ENCODE results near the gene ADAMTS1. TPM values are rescaled to one million over a fixed set of nuclear protein-coding genes. Genes with fewer than 3 reads are reported as not detected.

ADAMTS1 gene
- total RNA-seq, 1 donor from 2014 or later: not detected

GRCh38 chr21:26884436-26884835, 39.2 kb upstream of the ADAMTS1 start:
- CTCF ChIA-PET: no interaction called here
- H3K4me1 Mint-ChIP-seq: no peaks in the 10 kb centered on the region
- H3K27me3 Mint-ChIP-seq: peaks cover 1% of the 10 kb centered on the region
- H3K27ac Mint-ChIP-seq: no peak overlapping the region
- H3K4me3 Mint-ChIP-seq: no peak overlapping the region
- POLR2A ChIA-PET: no interaction called here
- intact Hi-C loops (cut with micrococcal nuclease): no loop called here
- ATAC-seq (ENCODE audit: low read depth) (no peak), DNase-seq (no peak)
- TF ChIP-seq CTCF (IDR thresholded peaks at IDR 0.05): no peak
- no peaks in the 10 kb centered on the region for H3K36me3 Mint-ChIP-seq (ENCODE audit: low read depth)
- H3K9me3 Mint-ChIP-seq: no peaks in the 10 kb centered on the region

GRCh38 chr21:26883768-26884167, 38.6 kb upstream of the ADAMTS1 start:
- Mint-ChIP-seq H3K36me3 (ENCODE audit: low read depth) (no peaks in the 10 kb centered on the region), H3K27ac (no peak overlapping the region), H3K27me3 (peaks cover 1% of the 10 kb centered on the region), H3K4me1 (no peaks in the 10 kb centered on the region), H3K4me3 (no peak overlapping the region), H3K9me3 (no peaks in the 10 kb centered on the region)
- DNase-seq (no peak), ATAC-seq (ENCODE audit: low read depth) (no peak)
- intact Hi-C loops (cut with micrococcal nuclease): no loop called here
- POLR2A ChIA-PET: no interaction called here
- CTCF ChIA-PET: no interaction called here
- TF ChIP-seq CTCF (IDR thresholded peaks at IDR 0.05): no peak

GRCh38 chr21:26881504-26882228, 36.5 kb upstream of the ADAMTS1 start:
- DNase-seq: no peak
- no peaks in the 10 kb centered on the region for H3K4me1 Mint-ChIP-seq
- TF ChIP-seq CTCF (IDR thresholded peaks at IDR 0.05): no peak
- no peak for ATAC-seq (ENCODE audit: low read depth)
- H3K4me3 Mint-ChIP-seq: no peak overlapping the region
- CTCF ChIA-PET: interaction anchor here (1.4 kb wide), 1 partner anchor 1864 kb away, joined by 4 read pairs; no protein-coding TSS in a partner anchor
- peaks cover 1% of the 10 kb centered on the region for H3K27me3 Mint-ChIP-seq
- intact Hi-C loops (cut with micrococcal nuclease): loop anchor here (1.0 kb wide), 1 partner anchor 1864 kb away; no protein-coding TSS in a partner anchor
- POLR2A ChIA-PET: no interaction called here
- H3K27ac Mint-ChIP-seq: no peak overlapping the region
- no peaks in the 10 kb centered on the region for H3K9me3 Mint-ChIP-seq
- H3K36me3 Mint-ChIP-seq (ENCODE audit: low read depth): no peaks in the 10 kb centered on the region

GRCh38 chr21:26877018-26877417, 31.8 kb upstream of the ADAMTS1 start:
- CTCF ChIA-PET: no interaction called here
- H3K9me3 Mint-ChIP-seq: no peaks in the 10 kb centered on the region
- ATAC-seq (ENCODE audit: low read depth) (no peak), DNase-seq (no peak)
- no peak for TF ChIP-seq CTCF (IDR thresholded peaks at IDR 0.05)
- H3K4me1 Mint-ChIP-seq: no peaks in the 10 kb centered on the region
- H3K4me3 Mint-ChIP-seq: no peak overlapping the region
- peaks cover under 1% of the 10 kb centered on the region for H3K27me3 Mint-ChIP-seq
- intact Hi-C loops (cut with micrococcal nuclease): no loop called here
- no peaks in the 10 kb centered on the region for H3K36me3 Mint-ChIP-seq (ENCODE audit: low read depth)
- POLR2A ChIA-PET: no interaction called here
- no peak overlapping the region for H3K27ac Mint-ChIP-seq

- no peak for DNase-seq
- no peak for TF ChIP-seq CTCF (IDR thresholded peaks at IDR 0.05)
- no peak for ATAC-seq (ENCODE audit: low read depth)
- POLR2A ChIA-PET: no interaction called here
- Mint-ChIP-seq H3K27ac (no peak overlapping the region), H3K9me3 (no peaks in the 10 kb centered on the region), H3K27me3 (no peaks in the 10 kb centered on the region), H3K36me3 (ENCODE audit: low read depth) (no peaks in the 10 kb centered on the region), H3K4me1 (no peaks in the 10 kb centered on the region), H3K4me3 (no peak overlapping the region)
- CTCF ChIA-PET: interaction anchor here (1.7 kb wide), 1 partner anchor 1871 kb away, joined by 6 read pairs; no protein-coding TSS in a partner anchor
- intact Hi-C loops (cut with micrococcal nuclease): no loop called here
Measured at GRCh38 chr21:26874347-26874746, 29.1 kb upstream of the ADAMTS1 start.
